HCT116 (cell line): ENCODE results near the gene AFP. TPM values are rescaled to one million over a fixed set of nuclear protein-coding genes. Genes with fewer than 3 reads are reported as not detected.

ENCODE experiments used
- ATAC-seq: fragments of 200-7000 bp; cut with Tn5 transposase; 2 replicates; pipeline ENCODE4 v1.9.1; 2020; ENCODE audit warnings: mild to moderate bottlenecking, moderate library complexity
- BruUV-seq: library from RNA; stranded (reverse); fragments of 400-500 nt; replicated peaks from 2 replicates; lab custom pipeline; 2021; lab: Mats Ljungman, UMichigan
- CTCF ChIA-PET: fragments of 300-600 bp; sonication (Branson Sonifier 250); formaldehyde crosslinking; loops from one replicate; lab custom pipeline; 2021; ENCODE audit warnings: antibody characterized with exemption; lab: Charles Lee
- POLR2A ChIA-PET: fragments of 300-600, 350-600 bp; sonication (Branson Sonifier 250); formaldehyde crosslinking; loops from one replicate; lab custom pipeline; 2021; ENCODE audit warnings: antibody characterized with exemption; lab: Charles Lee
- RAD21 ChIA-PET, 2 experiments: fragments of 300-600 bp; sonication (Branson Sonifier 250); formaldehyde crosslinking; loops; one replicate each; lab custom pipeline; 2023; ENCODE audit warnings: low total read pairs in 2 of 2; ENCODE audit not compliant: uncharacterized antibody in 2 of 2, unreplicated experiment in 2 of 2, low non-redundant PET in 1 of 2; lab: Charles Lee
- DNase-seq: peaks from one replicate; pipeline ENCODE4 v3.0.0-alpha.2; 2010; ENCODE audit warnings: low read depth, low spot score
- H2AFZ ChIP-seq: fragments of 200-600 bp; shearing (Covaris generic), sonication (generic); 2 replicates; pipeline ENCODE4 v1.6.1; 2017; ENCODE audit warnings: low read depth, mixed run types, mixed read lengths, antibody characterized with exemption, low read length; ENCODE audit not compliant: poor library complexity, severe bottlenecking
- H3K27ac ChIP-seq: 2 replicates; pipeline ENCODE4 v1.5.1; 2012; ENCODE audit warnings: low read depth, low read length
- H3K27me3 ChIP-seq: fragments of 200-600 bp; sonication (generic); 2 replicates; pipeline ENCODE4 v1.6.1; 2016; ENCODE audit warnings: mixed run types, low read length, mixed read lengths; ENCODE audit not compliant: insufficient read depth
- H3K36me3 ChIP-seq, 2 experiments: fragments of 200-500 bp in 1 of 2; fragments of 200-600 bp in 1 of 2; sonication (Bioruptor generic) in 1 of 2; sonication (generic) in 1 of 2; 2 replicates each; pipeline versions ENCODE4 v1.5.1 to v1.6.1; 2014 to 2016; ENCODE audit warnings: low read length in 2 of 2, inconsistent platforms in 1 of 2, mixed read lengths in 1 of 2, mixed run types in 1 of 2; ENCODE audit not compliant: insufficient read depth in 2 of 2, control insufficient read depth in 1 of 2
- H3K4me1 ChIP-seq, 2 experiments: fragments of 200-600 bp in 1 of 2; sonication (generic) in 1 of 2; 2 replicates each; pipeline versions ENCODE4 v1.5.1 to v1.6.1; 2012 to 2017; ENCODE audit warnings: low read length in 2 of 2, inconsistent platforms in 1 of 2, mild to moderate bottlenecking in 1 of 2, mixed read lengths in 1 of 2, mixed run types in 1 of 2, moderate library complexity in 1 of 2; ENCODE audit not compliant: insufficient read depth in 2 of 2, control insufficient read depth in 1 of 2
- H3K4me2 ChIP-seq: fragments of 200-600 bp; sonication (generic); 2 replicates; pipeline ENCODE4 v1.6.1; 2017; ENCODE audit warnings: mixed run types, low read length, mixed read lengths
- H3K4me3 ChIP-seq, 2 experiments: fragments of 200-600 bp in 1 of 2; sonication (generic) in 1 of 2; replicated peaks in 1 of 2; 2 replicates each; pipeline ENCODE4 v1.5.1; 2011 to 2016; ENCODE audit warnings: low read length in 2 of 2, control low read depth in 1 of 2, low read depth in 1 of 2, mild to moderate bottlenecking in 1 of 2, mixed read lengths in 1 of 2, mixed run types in 1 of 2
- H3K79me2 ChIP-seq: fragments of 200-600 bp; sonication (generic); 2 replicates; pipeline ENCODE4 v1.6.1; 2017; ENCODE audit warnings: mild to moderate bottlenecking, mixed run types, low read length, moderate library complexity, mixed read lengths; ENCODE audit not compliant: insufficient read depth
- H3K9ac ChIP-seq: fragments of 200-600 bp; sonication (generic); 2 replicates; pipeline ENCODE4 v1.6.1; 2016; ENCODE audit warnings: low read length, mixed read lengths
- H3K9me2 ChIP-seq: fragments of 200-600 bp; sonication (generic), shearing (Covaris generic); 2 replicates; pipeline ENCODE4 v1.6.1; 2017; ENCODE audit warnings: mixed run types, mild to moderate bottlenecking, moderate library complexity; ENCODE audit not compliant: insufficient read depth
- H3K9me3 ChIP-seq, 2 experiments: fragments of 200-500 bp in 1 of 2; fragments of 200-600 bp in 1 of 2; sonication (Bioruptor generic) in 1 of 2; sonication (generic) in 1 of 2; 2 replicates each; pipeline ENCODE4 v1.6.1; 2014 to 2017; ENCODE audit warnings: low read length in 2 of 2, mixed read lengths in 2 of 2, inconsistent platforms in 1 of 2, low read depth in 1 of 2, mild to moderate bottlenecking in 1 of 2, mixed run types in 1 of 2, moderate library complexity in 1 of 2; ENCODE audit not compliant: control insufficient read depth in 1 of 2, insufficient read depth in 1 of 2
- H4K20me1 ChIP-seq: fragments of 200-600 bp; sonication (generic), shearing (Covaris generic); 2 replicates; pipeline ENCODE4 v1.6.1; 2017; ENCODE audit warnings: mixed run types, mild to moderate bottlenecking, moderate library complexity; ENCODE audit not compliant: insufficient read depth
- CBX3 ChIP-seq: IDR thresholded peaks from 2 replicates; pipeline ENCODE4 v1.6.1; 2012; ENCODE audit warnings: low read depth
- CEBPB ChIP-seq: IDR thresholded peaks from 2 replicates; pipeline ENCODE4 v1.6.1; 2012; ENCODE audit warnings: low read depth
- ELF1 ChIP-seq: IDR thresholded peaks from 2 replicates; pipeline ENCODE4 v1.6.1; 2012; ENCODE audit warnings: low read depth, borderline replicate concordance
- EZH2 ChIP-seq: fragments of 200-600 bp; sonication (generic); IDR thresholded peaks from 2 replicates; pipeline ENCODE4 v1.6.1; 2017; ENCODE audit warnings: antibody characterized with exemption, mixed run types
- POLR2A ChIP-seq: IDR thresholded peaks from 2 replicates; pipeline ENCODE4 v1.7.0; 2011; ENCODE audit warnings: borderline replicate concordance; ENCODE audit not compliant: insufficient read depth, insufficient read length; ENCODE audit errors: extremely low read depth
- POLR2AphosphoS5 ChIP-seq: IDR thresholded peaks from 2 replicates; pipeline ENCODE4 v1.6.1; 2011; ENCODE audit warnings: mild to moderate bottlenecking, low read depth, low read length, moderate library complexity
- TCF7L2 ChIP-seq: IDR thresholded peaks from 2 replicates; pipeline ENCODE4 v1.7.0; 2011; ENCODE audit warnings: borderline replicate concordance, inconsistent platforms; ENCODE audit not compliant: insufficient read depth, insufficient read length; ENCODE audit errors: extremely low read depth
- ZNF274 ChIP-seq: fragments of 200-500 bp; sonication (Bioruptor generic); IDR thresholded peaks from 2 replicates; pipeline ENCODE4 v1.6.1; 2014; ENCODE audit warnings: mild to moderate bottlenecking, low read depth, low read length, inconsistent platforms
- intact Hi-C: fragments of 100-400 bp; cut with micrococcal nuclease; formaldehyde crosslinking; loops from 2 replicates; pipeline ENCODE4 v1.10.0; 2022
- total RNA-seq: library from RNA; stranded (reverse); gene quantifications from one replicate; pipeline ENCODE4 v1.2.1, GENCODE V29; 2021; ENCODE audit not compliant: unreplicated experiment
- TF ChIP-seq, protein P1 (sequence below): IDR thresholded peaks from 2 replicates; pipeline ENCODE4 v1.6.1; 2011; ENCODE audit warnings: mild to moderate bottlenecking, low read length, moderate library complexity; ENCODE audit not compliant: insufficient replicate concordance; ENCODE audit errors: extremely low read depth
- TF ChIP-seq, protein P2 (sequence below): IDR thresholded peaks from 2 replicates; pipeline ENCODE4 v1.6.1; 2012; ENCODE audit warnings: low read depth
- TF ChIP-seq, protein P3 (sequence below): IDR thresholded peaks from 2 replicates; pipeline ENCODE4 v1.6.1; 2012
- TF ChIP-seq, protein P4 (sequence below), 3 experiments: fragments of 200-600 bp in 1 of 3; sonication (generic) in 1 of 3; IDR thresholded peaks in 2 of 3; conservative IDR thresholded peaks in 1 of 3; 2 replicates each; pipeline ENCODE4 v1.5.1; 2012 to 2017; ENCODE audit warnings: low read depth in 2 of 3, low read length in 2 of 3, antibody characterized with exemption in 1 of 3, borderline replicate concordance in 1 of 3, control low read depth in 1 of 3, mild to moderate bottlenecking in 1 of 3, mixed read lengths in 1 of 3, mixed run types in 1 of 3, moderate library complexity in 1 of 3; ENCODE audit not compliant: insufficient read depth in 1 of 3

AFP gene
- total RNA-seq, 1 experiment from 2014 or later = 1.6 TPM

DNA sequence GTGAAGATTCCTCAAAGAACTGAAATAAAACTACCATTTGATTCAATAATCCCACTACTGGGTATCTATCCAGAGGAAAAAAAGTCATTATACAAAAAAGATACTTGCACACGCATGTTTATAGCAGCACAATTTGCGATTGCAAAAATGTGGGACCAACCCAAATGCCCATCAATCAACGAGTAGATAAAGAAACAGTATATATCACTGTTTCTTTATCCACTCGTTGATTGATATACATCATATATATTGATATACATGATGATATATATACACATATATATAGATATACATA lies 13.6 kb upstream of the AFP start (continued):
- TF ChIP-seq, protein P1, sequence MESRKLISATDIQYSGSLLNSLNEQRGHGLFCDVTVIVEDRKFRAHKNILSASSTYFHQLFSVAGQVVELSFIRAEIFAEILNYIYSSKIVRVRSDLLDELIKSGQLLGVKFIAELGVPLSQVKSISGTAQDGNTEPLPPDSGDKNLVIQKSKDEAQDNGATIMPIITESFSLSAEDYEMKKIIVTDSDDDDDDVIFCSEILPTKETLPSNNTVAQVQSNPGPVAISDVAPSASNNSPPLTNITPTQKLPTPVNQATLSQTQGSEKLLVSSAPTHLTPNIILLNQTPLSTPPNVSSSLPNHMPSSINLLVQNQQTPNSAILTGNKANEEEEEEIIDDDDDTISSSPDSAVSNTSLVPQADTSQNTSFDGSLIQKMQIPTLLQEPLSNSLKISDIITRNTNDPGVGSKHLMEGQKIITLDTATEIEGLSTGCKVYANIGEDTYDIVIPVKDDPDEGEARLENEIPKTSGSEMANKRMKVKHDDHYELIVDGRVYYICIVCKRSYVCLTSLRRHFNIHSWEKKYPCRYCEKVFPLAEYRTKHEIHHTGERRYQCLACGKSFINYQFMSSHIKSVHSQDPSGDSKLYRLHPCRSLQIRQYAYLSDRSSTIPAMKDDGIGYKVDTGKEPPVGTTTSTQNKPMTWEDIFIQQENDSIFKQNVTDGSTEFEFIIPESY = no peak
- TF ChIP-seq, protein P2, sequence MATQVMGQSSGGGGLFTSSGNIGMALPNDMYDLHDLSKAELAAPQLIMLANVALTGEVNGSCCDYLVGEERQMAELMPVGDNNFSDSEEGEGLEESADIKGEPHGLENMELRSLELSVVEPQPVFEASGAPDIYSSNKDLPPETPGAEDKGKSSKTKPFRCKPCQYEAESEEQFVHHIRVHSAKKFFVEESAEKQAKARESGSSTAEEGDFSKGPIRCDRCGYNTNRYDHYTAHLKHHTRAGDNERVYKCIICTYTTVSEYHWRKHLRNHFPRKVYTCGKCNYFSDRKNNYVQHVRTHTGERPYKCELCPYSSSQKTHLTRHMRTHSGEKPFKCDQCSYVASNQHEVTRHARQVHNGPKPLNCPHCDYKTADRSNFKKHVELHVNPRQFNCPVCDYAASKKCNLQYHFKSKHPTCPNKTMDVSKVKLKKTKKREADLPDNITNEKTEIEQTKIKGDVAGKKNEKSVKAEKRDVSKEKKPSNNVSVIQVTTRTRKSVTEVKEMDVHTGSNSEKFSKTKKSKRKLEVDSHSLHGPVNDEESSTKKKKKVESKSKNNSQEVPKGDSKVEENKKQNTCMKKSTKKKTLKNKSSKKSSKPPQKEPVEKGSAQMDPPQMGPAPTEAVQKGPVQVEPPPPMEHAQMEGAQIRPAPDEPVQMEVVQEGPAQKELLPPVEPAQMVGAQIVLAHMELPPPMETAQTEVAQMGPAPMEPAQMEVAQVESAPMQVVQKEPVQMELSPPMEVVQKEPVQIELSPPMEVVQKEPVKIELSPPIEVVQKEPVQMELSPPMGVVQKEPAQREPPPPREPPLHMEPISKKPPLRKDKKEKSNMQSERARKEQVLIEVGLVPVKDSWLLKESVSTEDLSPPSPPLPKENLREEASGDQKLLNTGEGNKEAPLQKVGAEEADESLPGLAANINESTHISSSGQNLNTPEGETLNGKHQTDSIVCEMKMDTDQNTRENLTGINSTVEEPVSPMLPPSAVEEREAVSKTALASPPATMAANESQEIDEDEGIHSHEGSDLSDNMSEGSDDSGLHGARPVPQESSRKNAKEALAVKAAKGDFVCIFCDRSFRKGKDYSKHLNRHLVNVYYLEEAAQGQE = no peak
- TF ChIP-seq, all 23 proteins: peak for 0

DNA sequence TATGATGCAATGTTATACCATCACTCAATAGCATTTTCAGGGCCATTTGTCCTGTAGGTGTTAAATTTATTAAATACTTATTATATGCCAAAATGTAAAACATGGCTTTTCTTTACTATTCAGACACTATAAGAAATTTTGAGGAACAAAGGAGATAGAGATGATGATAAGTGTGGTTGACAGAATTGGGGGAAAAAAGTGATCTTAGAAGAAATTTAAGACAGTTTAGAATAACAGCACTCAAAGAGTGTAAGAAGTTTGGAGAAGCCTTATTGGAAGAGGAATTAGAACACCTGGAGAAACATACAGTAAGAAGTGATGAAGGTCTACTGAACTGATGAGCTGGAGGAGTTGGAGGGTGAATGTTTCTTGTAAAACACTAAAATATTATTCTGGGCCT lies 12.8 kb upstream of the AFP start:
- Histone ChIP-seq H3K4me1 (no peaks in the 10 kb centered on the region), H3K27me3 (no peaks in the 10 kb centered on the region), H2AFZ (no peak overlapping the region), H3K79me2 (no peaks in the 10 kb centered on the region), H3K4me2 (no peak overlapping the region), H3K9me2 (no peaks in the 10 kb centered on the region), H4K20me1 (no peaks in the 10 kb centered on the region), H3K36me3 (no peaks in the 10 kb centered on the region), H3K9ac (no peak overlapping the region), H3K4me3 (no peak overlapping the region), H3K27ac (no peak overlapping the region), H3K9me3 (no peaks in the 10 kb centered on the region)
- ChIA-PET POLR2A (no interaction called here), CTCF (no interaction called here), RAD21 (no interaction called here)
- DNase-seq (no peak), ATAC-seq (no peak)
- intact Hi-C loops = no loop called here
- BruUV-seq = no TSS peak
- TF ChIP-seq CEBPB = no peak
- TF ChIP-seq ELF1 = no peak
- TF ChIP-seq POLR2AphosphoS5 = no peak
- TF ChIP-seq, protein P3, sequence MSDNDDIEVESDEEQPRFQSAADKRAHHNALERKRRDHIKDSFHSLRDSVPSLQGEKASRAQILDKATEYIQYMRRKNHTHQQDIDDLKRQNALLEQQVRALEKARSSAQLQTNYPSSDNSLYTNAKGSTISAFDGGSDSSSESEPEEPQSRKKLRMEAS = no peak
- TF ChIP-seq, protein P4, sequence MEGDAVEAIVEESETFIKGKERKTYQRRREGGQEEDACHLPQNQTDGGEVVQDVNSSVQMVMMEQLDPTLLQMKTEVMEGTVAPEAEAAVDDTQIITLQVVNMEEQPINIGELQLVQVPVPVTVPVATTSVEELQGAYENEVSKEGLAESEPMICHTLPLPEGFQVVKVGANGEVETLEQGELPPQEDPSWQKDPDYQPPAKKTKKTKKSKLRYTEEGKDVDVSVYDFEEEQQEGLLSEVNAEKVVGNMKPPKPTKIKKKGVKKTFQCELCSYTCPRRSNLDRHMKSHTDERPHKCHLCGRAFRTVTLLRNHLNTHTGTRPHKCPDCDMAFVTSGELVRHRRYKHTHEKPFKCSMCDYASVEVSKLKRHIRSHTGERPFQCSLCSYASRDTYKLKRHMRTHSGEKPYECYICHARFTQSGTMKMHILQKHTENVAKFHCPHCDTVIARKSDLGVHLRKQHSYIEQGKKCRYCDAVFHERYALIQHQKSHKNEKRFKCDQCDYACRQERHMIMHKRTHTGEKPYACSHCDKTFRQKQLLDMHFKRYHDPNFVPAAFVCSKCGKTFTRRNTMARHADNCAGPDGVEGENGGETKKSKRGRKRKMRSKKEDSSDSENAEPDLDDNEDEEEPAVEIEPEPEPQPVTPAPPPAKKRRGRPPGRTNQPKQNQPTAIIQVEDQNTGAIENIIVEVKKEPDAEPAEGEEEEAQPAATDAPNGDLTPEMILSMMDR (IDR thresholded peaks at IDR 0.05 in 2 of 3, conservative IDR thresholded peaks at IDR 0.05 in 1 of 3; ENCODE audit: borderline replicate concordance in 1 of 3, insufficient read depth in 1 of 3, low read depth in 2 of 3, low read length in 2 of 3) = no peak
- no peak for TF ChIP-seq CBX3
- TF ChIP-seq EZH2 = no peak
- no peak for TF ChIP-seq TCF7L2
- TF ChIP-seq ZNF274 = no peak
- TF ChIP-seq, protein P1 = no peak
- no peak for TF ChIP-seq POLR2A
